Activated B cell treated with CpG ODN at 0.5 μM for 24 hours (primary cell): ENCODE measurements around the gene WWOX. TPM values are rescaled to one million over a fixed set of nuclear protein-coding genes. Genes with fewer than 3 reads are reported as not detected.

Source experiments
- ATAC-seq: fragments of 200-7000 bp; cut with Tn5 transposase; one replicate; pipeline ENCODE4 v1.10.0; 2021; ENCODE audit warnings: low read depth, mild to moderate bottlenecking, moderate library complexity
- CTCF ChIA-PET: fragments of 350-600 bp; sonication (Branson Sonifier 250); formaldehyde crosslinking; loops from one replicate; lab custom pipeline; 2021; ENCODE audit warnings: antibody characterized with exemption; lab: Charles Lee
- POLR2A ChIA-PET: fragments of 350-600 bp; sonication (Branson Sonifier 250); formaldehyde crosslinking; loops from one replicate; lab custom pipeline; 2021; ENCODE audit warnings: antibody characterized with exemption; lab: Charles Lee
- DNase-seq: peaks from one replicate; pipeline ENCODE4 v3.0.0; 2022
- H3K27ac Mint-ChIP-seq: one replicate; pipeline ENCODE4 v1.8.0; 2020; ENCODE audit warnings: mixed read lengths
- H3K27me3 Mint-ChIP-seq: one replicate; pipeline ENCODE4 v1.8.0; 2021; ENCODE audit warnings: mixed read lengths
- H3K36me3 Mint-ChIP-seq: one replicate; pipeline ENCODE4 v1.8.0; 2021; ENCODE audit warnings: low read depth, mixed read lengths
- H3K4me1 Mint-ChIP-seq: one replicate; pipeline ENCODE4 v1.8.0; 2021; ENCODE audit warnings: mixed read lengths
- H3K4me3 Mint-ChIP-seq: one replicate; pipeline ENCODE4 v1.8.0; 2020; ENCODE audit warnings: mild to moderate bottlenecking, mixed read lengths
- H3K9me3 Mint-ChIP-seq: one replicate; pipeline ENCODE4 v1.8.0; 2020; ENCODE audit warnings: mixed read lengths
- intact Hi-C: fragments of 100-400 bp; cut with micrococcal nuclease; formaldehyde crosslinking; loops from one replicate; pipeline ENCODE4 v1.15.1; 2024
- total RNA-seq: library from RNA; stranded (reverse); gene quantifications from 2 replicates; pipeline ENCODE4 v1.2.3, GENCODE V29; 2022
- TF ChIP-seq, protein P1 (sequence below): fragments of 200-600 bp; IDR thresholded peaks from one replicate; pipeline ENCODE4 v1.8.0; 2022; ENCODE audit warnings: antibody characterized with exemption, mild to moderate bottlenecking

Gene WWOX
- total RNA-seq, 1 donor from 2014 or later, result 22.6 TPM

GRCh38 chr16:78815713-78816112, 716.3 kb downstream of the WWOX start:
- ChIA-PET POLR2A (no interaction called here), CTCF (no interaction called here)
- Mint-ChIP-seq H3K9me3 (no peaks in the 10 kb centered on the region), H3K27ac (no peak overlapping the region), H3K4me3 (no peak overlapping the region), H3K4me1 (no peaks in the 10 kb centered on the region), H3K27me3 (no peaks in the 10 kb centered on the region), H3K36me3 (peaks cover 6% of the 10 kb centered on the region)
- ATAC-seq (no peak), DNase-seq (no peak)
- intact Hi-C loops, result no loop called here
- TF ChIP-seq, protein P1, sequence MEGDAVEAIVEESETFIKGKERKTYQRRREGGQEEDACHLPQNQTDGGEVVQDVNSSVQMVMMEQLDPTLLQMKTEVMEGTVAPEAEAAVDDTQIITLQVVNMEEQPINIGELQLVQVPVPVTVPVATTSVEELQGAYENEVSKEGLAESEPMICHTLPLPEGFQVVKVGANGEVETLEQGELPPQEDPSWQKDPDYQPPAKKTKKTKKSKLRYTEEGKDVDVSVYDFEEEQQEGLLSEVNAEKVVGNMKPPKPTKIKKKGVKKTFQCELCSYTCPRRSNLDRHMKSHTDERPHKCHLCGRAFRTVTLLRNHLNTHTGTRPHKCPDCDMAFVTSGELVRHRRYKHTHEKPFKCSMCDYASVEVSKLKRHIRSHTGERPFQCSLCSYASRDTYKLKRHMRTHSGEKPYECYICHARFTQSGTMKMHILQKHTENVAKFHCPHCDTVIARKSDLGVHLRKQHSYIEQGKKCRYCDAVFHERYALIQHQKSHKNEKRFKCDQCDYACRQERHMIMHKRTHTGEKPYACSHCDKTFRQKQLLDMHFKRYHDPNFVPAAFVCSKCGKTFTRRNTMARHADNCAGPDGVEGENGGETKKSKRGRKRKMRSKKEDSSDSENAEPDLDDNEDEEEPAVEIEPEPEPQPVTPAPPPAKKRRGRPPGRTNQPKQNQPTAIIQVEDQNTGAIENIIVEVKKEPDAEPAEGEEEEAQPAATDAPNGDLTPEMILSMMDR, result no peak

DNA sequence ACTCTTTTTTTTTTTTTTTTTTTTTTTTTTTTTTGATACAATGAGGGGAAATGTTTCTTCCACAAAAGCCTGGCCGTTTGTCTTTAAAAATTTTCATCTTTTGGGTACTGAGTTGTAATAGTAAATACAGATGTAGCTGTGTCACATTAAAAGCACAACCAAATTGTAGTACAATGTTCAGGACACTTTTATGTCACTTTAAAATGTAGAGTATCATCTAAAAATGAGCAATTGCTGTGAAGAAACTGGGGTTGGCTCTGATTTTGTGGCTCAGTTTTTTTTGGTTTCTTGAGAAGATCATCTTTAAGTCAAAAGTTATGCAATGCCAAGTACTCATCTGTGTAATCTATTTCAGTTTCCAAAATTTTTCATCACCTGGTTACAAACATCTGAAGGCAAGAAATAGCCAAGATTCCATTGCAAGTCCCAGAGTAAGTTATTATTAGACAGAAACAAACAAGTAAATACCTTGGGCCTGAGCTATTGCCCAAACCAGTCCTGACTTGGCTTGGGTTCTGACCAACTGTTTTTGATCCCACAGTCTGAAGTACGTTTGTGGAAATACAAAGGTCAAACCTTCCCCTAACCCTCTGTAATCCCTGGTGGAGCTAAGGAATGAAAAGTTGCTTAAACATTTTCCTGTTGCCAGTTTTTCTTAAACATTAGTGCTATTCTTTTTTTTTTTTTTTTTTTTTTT, 717.2 kb downstream of the WWOX start:
- H3K4me1 Mint-ChIP-seq, result no peaks in the 10 kb centered on the region
- ATAC-seq (no peak), DNase-seq (no peak)
- intact Hi-C loops, result no loop called here
- CTCF ChIA-PET, result no interaction called here
- POLR2A ChIA-PET, result no interaction called here
- H3K9me3 Mint-ChIP-seq, result no peaks in the 10 kb centered on the region
- H3K36me3 Mint-ChIP-seq, result peaks cover 6% of the 10 kb centered on the region
- TF ChIP-seq, protein P1, result no peak
- H3K27ac Mint-ChIP-seq, result no peak overlapping the region
- no peak overlapping the region for H3K4me3 Mint-ChIP-seq
- no peaks in the 10 kb centered on the region for H3K27me3 Mint-ChIP-seq

DNA sequence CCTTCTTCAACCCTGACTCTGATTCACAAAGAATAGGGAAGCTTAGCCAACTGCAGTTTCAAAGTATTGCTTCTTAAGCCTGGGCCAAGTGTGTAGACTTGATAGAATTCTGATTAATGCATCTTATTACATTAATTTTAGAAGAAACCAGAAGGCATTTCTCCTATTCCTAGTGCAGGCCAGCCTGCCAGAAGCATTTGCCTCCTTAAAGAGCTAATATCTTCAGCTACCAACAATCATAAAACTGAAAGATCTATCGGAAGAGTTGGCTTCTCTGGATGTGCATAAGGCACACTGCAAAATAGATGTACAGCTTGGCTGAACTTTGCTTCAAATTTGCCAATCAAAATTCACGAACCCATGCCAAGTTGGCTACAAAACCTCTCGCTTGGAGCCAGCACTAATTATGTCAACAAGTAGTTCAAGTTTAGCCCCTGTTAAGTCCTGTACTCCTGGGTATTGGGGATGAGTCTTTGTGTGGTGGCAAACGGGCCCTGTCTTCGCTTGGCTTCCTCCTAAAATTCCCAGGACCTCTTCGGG, 717.8 kb downstream of the WWOX start:
- peaks cover 6% of the 10 kb centered on the region for H3K36me3 Mint-ChIP-seq
- no peaks in the 10 kb centered on the region for H3K4me1 Mint-ChIP-seq
- ATAC-seq, result no peak
- TF ChIP-seq, protein P1, result no peak
- no peaks in the 10 kb centered on the region for H3K9me3 Mint-ChIP-seq
- intact Hi-C loops, result no loop called here
- ChIA-PET POLR2A (no interaction called here), CTCF (no interaction called here)
- no peaks in the 10 kb centered on the region for H3K27me3 Mint-ChIP-seq
- H3K4me3 Mint-ChIP-seq, result no peak overlapping the region
- DNase-seq, result no peak
- no peak overlapping the region for H3K27ac Mint-ChIP-seq

- CTCF ChIA-PET, result no interaction called here
- TF ChIP-seq, protein P1, result no peak
- DNase-seq, result no peak
- Mint-ChIP-seq H3K27ac (no peak overlapping the region), H3K4me3 (no peak overlapping the region), H3K27me3 (no peaks in the 10 kb centered on the region), H3K36me3 (peaks cover 19% of the 10 kb centered on the region), H3K4me1 (no peaks in the 10 kb centered on the region), H3K9me3 (no peaks in the 10 kb centered on the region)
- intact Hi-C loops, result no loop called here
- POLR2A ChIA-PET, result no interaction called here
- ATAC-seq, result no peak
These were observed 721.9 kb downstream of the WWOX start for GRCh38 chr16:78821335-78821734.

GRCh38 chr16:78822509-78822908, 723.1 kb downstream of the WWOX start:
- CTCF ChIA-PET, result no interaction called here
- Mint-ChIP-seq H3K9me3 (no peaks in the 10 kb centered on the region), H3K27ac (no peak overlapping the region), H3K4me1 (no peaks in the 10 kb centered on the region), H3K36me3 (peaks cover 16% of the 10 kb centered on the region), H3K27me3 (no peaks in the 10 kb centered on the region), H3K4me3 (no peak overlapping the region)
- no peak for DNase-seq
- ATAC-seq, result no peak
- TF ChIP-seq, protein P1, result no peak
- POLR2A ChIA-PET, result no interaction called here
- intact Hi-C loops, result no loop called here
